Testis (tissue), 2 donors: ENCODE results near the gene EDAR.

Experiments used
- CTCF ChIP-seq, 3 experiments: fragments of 450-650 bp in 2 of 3; fragments of 200-600 bp in 1 of 3; sonication (generic) in 1 of 3; IDR thresholded peaks; one replicate each; pipeline ENCODE4 v1.5.1; 2016 to 2019; ENCODE audit warnings: antibody characterized with exemption in 3 of 3, mild to moderate bottlenecking in 2 of 3, moderate library complexity in 1 of 3
- POLR2A ChIP-seq: fragments of 450-650 bp; IDR thresholded peaks from one replicate; pipeline ENCODE4 v1.6.1; 2017; ENCODE audit warnings: antibody characterized with exemption, mild to moderate bottlenecking, moderate library complexity

- no peak for TF ChIP-seq CTCF (IDR thresholded peaks at IDR 0.05)
- TF ChIP-seq POLR2A: no peak
Observed at GRCh38 chr2:108942888-108943287, 46.1 kb downstream of the EDAR start.
